Osteoblast (primary cell): Measurements from ENCODE around the gene GCNT4. TPM values are rescaled to one million over a fixed set of nuclear protein-coding genes. Genes with fewer than 3 reads are reported as not detected.

ENCODE experiments used
- DNase-seq: peaks from one replicate; pipeline ENCODE4 v3.0.0; 2011; ENCODE audit warnings: low spot score, mixed read lengths; ENCODE audit not compliant: insufficient read length; ENCODE audit errors: missing footprints
- H2AFZ ChIP-seq: 2 replicates; pipeline ENCODE4 v1.6.0; 2011; ENCODE audit warnings: mild to moderate bottlenecking, low read length
- H3K27ac ChIP-seq: 2 replicates; pipeline ENCODE4 v1.5.1; 2011; ENCODE audit warnings: mild to moderate bottlenecking, low read depth, low read length, moderate library complexity
- H3K27me3 ChIP-seq: 2 replicates; pipeline ENCODE4 v1.6.0; 2012; ENCODE audit warnings: mild to moderate bottlenecking, control low read depth, inconsistent platforms, low read length, moderate library complexity; ENCODE audit not compliant: insufficient read depth
- H3K36me3 ChIP-seq: 2 replicates; pipeline ENCODE4 v1.5.1; 2011; ENCODE audit warnings: mild to moderate bottlenecking, low read length, control low read depth, moderate library complexity; ENCODE audit not compliant: insufficient read depth
- H3K4me1 ChIP-seq: 2 replicates; pipeline ENCODE4 v1.5.1; 2011; ENCODE audit warnings: mild to moderate bottlenecking, low read length, control low read depth, moderate library complexity; ENCODE audit not compliant: insufficient read depth
- H3K4me2 ChIP-seq: 2 replicates; pipeline ENCODE4 v1.6.0; 2011; ENCODE audit warnings: mild to moderate bottlenecking, low read length; ENCODE audit not compliant: insufficient read depth
- H3K4me3 ChIP-seq: fragments of 200-600 bp; sonication (generic); 3 replicates; pipeline ENCODE4 v1.5.1; 2012; ENCODE audit warnings: mild to moderate bottlenecking, low read length, inconsistent platforms; ENCODE audit not compliant: insufficient read depth
- H3K79me2 ChIP-seq: 2 replicates; pipeline ENCODE4 v1.6.0; 2012; ENCODE audit warnings: mild to moderate bottlenecking, low read length, control low read depth, inconsistent platforms; ENCODE audit not compliant: insufficient read depth
- H3K9me3 ChIP-seq: 2 replicates; pipeline ENCODE4 v1.5.1; 2011; ENCODE audit warnings: low read depth, low read length, control low read depth
- H4K20me1 ChIP-seq: 2 replicates; pipeline ENCODE4 v1.6.0; 2012; ENCODE audit warnings: mild to moderate bottlenecking, low read length, control low read depth; ENCODE audit not compliant: insufficient read depth
- total RNA-seq: library from RNA; depleted of rRNA; stranded (reverse); fragments of >200 nt; gene quantifications from 2 replicates; pipeline ENCODE4 v1.2.3, GENCODE V29; 2012
- TF ChIP-seq, protein P1 (sequence below): IDR thresholded peaks from 2 replicates; pipeline ENCODE4 v1.5.1; 2011; ENCODE audit warnings: mild to moderate bottlenecking, low read depth, low read length, moderate library complexity; ENCODE audit errors: extremely low read depth

The GCNT4 gene
- total RNA-seq, 1 donor = 2.5 TPM

- Histone ChIP-seq H3K27ac (no peak overlapping the region), H3K4me2 (no peak overlapping the region), H3K4me1 (peaks cover 11% of the 10 kb centered on the region), H3K9me3 (no peaks in the 10 kb centered on the region), H3K27me3 (no peaks in the 10 kb centered on the region), H3K79me2 (no peaks in the 10 kb centered on the region), H2AFZ (no peak overlapping the region), H3K4me3 (no peak overlapping the region), H4K20me1 (no peaks in the 10 kb centered on the region), H3K36me3 (no peaks in the 10 kb centered on the region)
- TF ChIP-seq, protein P1, sequence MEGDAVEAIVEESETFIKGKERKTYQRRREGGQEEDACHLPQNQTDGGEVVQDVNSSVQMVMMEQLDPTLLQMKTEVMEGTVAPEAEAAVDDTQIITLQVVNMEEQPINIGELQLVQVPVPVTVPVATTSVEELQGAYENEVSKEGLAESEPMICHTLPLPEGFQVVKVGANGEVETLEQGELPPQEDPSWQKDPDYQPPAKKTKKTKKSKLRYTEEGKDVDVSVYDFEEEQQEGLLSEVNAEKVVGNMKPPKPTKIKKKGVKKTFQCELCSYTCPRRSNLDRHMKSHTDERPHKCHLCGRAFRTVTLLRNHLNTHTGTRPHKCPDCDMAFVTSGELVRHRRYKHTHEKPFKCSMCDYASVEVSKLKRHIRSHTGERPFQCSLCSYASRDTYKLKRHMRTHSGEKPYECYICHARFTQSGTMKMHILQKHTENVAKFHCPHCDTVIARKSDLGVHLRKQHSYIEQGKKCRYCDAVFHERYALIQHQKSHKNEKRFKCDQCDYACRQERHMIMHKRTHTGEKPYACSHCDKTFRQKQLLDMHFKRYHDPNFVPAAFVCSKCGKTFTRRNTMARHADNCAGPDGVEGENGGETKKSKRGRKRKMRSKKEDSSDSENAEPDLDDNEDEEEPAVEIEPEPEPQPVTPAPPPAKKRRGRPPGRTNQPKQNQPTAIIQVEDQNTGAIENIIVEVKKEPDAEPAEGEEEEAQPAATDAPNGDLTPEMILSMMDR = no peak
- no peak for DNase-seq
These were observed 8.6 kb downstream of the GCNT4 start for GRCh38 chr5:75043633-75044264.

GRCh38 chr5:75042522-75042921 is 9.8 kb downstream of the GCNT4 start:
- Histone ChIP-seq H3K4me3 (no peak overlapping the region), H3K9me3 (no peaks in the 10 kb centered on the region), H2AFZ (no peak overlapping the region), H3K4me2 (no peak overlapping the region), H3K36me3 (no peaks in the 10 kb centered on the region), H3K79me2 (no peaks in the 10 kb centered on the region), H3K27me3 (no peaks in the 10 kb centered on the region), H3K27ac (no peak overlapping the region), H4K20me1 (no peaks in the 10 kb centered on the region), H3K4me1 (peaks cover 3% of the 10 kb centered on the region)
- TF ChIP-seq, protein P1 = no peak
- no peak for DNase-seq

GRCh38 chr5:75040973-75041372 is 11.4 kb downstream of the GCNT4 start:
- no peaks in the 10 kb centered on the region for H3K79me2 ChIP-seq
- no peak overlapping the region for H3K4me2 ChIP-seq
- peaks cover 3% of the 10 kb centered on the region for H3K4me1 ChIP-seq
- no peak for DNase-seq
- no peaks in the 10 kb centered on the region for H3K9me3 ChIP-seq
- no peak overlapping the region for H3K4me3 ChIP-seq
- H4K20me1 ChIP-seq = no peaks in the 10 kb centered on the region
- TF ChIP-seq, protein P1 = no peak
- H2AFZ ChIP-seq = no peak overlapping the region
- H3K27ac ChIP-seq = no peak overlapping the region
- H3K27me3 ChIP-seq = no peaks in the 10 kb centered on the region
- no peaks in the 10 kb centered on the region for H3K36me3 ChIP-seq

DNA sequence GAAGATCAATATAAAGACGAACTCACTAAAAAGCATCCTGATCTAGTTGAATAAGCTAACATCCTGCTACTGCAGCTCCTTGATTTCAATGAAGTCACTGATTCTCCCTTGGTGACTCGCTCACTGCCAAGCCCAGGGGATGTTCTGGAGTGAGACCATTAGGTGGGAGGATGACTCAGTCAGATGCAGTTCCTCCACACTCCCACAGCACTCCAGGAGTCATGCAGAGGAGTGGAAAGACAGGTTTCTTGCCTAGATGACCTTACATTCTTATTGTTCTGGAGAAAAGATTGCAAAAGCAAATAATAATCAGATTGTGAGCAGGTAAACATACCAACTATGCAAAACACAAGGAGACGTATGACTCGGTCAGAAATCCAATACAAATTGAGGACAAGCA is 15.3 kb downstream of the GCNT4 start:
- Histone ChIP-seq H3K27ac (no peak overlapping the region), H3K4me1 (peaks cover 3% of the 10 kb centered on the region), H4K20me1 (no peaks in the 10 kb centered on the region), H3K4me3 (no peak overlapping the region), H3K9me3 (no peaks in the 10 kb centered on the region), H2AFZ (no peak overlapping the region), H3K79me2 (no peaks in the 10 kb centered on the region), H3K4me2 (no peak overlapping the region), H3K27me3 (no peaks in the 10 kb centered on the region), H3K36me3 (no peaks in the 10 kb centered on the region)
- peak; percentile 91 for DNase-seq
- TF ChIP-seq, protein P1 = no peak
